ENCODE data around the gene CALHM5.

Gene CALHM5

DNA sequence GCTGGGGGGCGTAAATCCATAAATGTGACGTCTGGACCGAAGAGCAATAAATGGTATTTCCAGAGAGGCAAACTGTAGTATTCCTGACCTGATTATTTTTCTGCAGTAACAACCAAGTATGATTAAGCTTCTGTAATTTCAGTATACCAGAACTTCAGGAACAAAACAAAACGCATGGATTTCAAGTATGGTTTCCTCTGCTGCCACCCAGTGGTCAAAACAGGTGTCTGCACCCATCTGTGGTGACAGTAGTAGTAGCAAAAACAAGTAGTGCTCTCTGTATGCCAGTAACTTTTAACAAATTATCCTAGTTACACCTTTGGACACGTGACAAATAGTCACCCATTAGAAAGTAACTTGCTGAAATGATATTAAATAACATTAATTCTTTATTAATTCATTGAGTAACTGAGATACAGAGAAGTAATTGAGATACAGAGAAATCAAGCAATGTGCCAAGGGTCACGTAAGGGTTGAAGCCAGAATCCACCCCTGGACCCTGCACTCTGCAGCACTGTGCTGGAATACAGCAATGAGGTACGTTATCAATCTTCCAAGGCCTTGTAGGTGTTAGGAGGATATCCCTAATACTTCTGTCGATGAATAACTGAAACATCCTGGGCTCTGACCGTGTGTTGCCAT, 50.1 kb downstream of the CALHM5 start:
- DNase-seq (ENCODE audit: low read depth), result peak; percentile 76
- TF ChIP-seq MYC (IDR thresholded peaks at IDR 0.05; ENCODE audit: low read depth, low read length) (peak; percentile 38; the same call in 1 of the 2 replicates), POLR2A (IDR thresholded peaks at IDR 0.05; ENCODE audit: extremely low read depth, insufficient read length) (no peak)
- TF ChIP-seq, protein P1, sequence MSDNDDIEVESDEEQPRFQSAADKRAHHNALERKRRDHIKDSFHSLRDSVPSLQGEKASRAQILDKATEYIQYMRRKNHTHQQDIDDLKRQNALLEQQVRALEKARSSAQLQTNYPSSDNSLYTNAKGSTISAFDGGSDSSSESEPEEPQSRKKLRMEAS (IDR thresholded peaks at IDR 0.05; ENCODE audit: low read depth, low read length), result peak; percentile 55
- TF ChIP-seq, protein P2, sequence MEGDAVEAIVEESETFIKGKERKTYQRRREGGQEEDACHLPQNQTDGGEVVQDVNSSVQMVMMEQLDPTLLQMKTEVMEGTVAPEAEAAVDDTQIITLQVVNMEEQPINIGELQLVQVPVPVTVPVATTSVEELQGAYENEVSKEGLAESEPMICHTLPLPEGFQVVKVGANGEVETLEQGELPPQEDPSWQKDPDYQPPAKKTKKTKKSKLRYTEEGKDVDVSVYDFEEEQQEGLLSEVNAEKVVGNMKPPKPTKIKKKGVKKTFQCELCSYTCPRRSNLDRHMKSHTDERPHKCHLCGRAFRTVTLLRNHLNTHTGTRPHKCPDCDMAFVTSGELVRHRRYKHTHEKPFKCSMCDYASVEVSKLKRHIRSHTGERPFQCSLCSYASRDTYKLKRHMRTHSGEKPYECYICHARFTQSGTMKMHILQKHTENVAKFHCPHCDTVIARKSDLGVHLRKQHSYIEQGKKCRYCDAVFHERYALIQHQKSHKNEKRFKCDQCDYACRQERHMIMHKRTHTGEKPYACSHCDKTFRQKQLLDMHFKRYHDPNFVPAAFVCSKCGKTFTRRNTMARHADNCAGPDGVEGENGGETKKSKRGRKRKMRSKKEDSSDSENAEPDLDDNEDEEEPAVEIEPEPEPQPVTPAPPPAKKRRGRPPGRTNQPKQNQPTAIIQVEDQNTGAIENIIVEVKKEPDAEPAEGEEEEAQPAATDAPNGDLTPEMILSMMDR (IDR thresholded peaks at IDR 0.05; ENCODE audit: low read depth, low read length), result peak; percentile 95
- no peak overlapping the region for H3K4me3 ChIP-seq (ENCODE audit: low read depth, low read length)

DNA sequence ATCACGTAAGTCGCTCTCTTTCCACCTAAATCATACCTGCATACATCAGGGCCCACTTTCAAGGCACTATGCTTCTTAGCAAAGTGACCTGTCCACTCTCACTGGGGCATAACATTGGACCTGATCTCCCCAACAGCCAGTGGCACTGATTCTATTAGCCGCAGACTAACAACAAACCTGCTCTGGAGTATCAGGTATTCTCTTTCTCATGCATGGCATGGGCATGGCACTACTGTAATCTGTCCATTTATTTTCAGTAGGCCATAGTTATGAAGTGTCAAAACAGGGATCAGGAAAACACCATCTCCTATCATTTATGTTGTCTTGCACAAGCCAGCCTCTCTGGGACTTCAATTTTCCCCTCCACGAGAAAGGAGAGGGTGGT, 50.6 kb downstream of the CALHM5 start:
- no peak overlapping the region for H3K4me3 ChIP-seq (ENCODE audit: low read depth, low read length)
- TF ChIP-seq, protein P1 (IDR thresholded peaks at IDR 0.05; ENCODE audit: low read depth, low read length), result no peak
- TF ChIP-seq POLR2A (IDR thresholded peaks at IDR 0.05; ENCODE audit: extremely low read depth, insufficient read length), result no peak
- TF ChIP-seq MYC (IDR thresholded peaks at IDR 0.05; ENCODE audit: low read depth, low read length), result no peak
- TF ChIP-seq, protein P2 (IDR thresholded peaks at IDR 0.05; ENCODE audit: low read depth, low read length), result no peak
- no peak for DNase-seq (ENCODE audit: low read depth)

DNA sequence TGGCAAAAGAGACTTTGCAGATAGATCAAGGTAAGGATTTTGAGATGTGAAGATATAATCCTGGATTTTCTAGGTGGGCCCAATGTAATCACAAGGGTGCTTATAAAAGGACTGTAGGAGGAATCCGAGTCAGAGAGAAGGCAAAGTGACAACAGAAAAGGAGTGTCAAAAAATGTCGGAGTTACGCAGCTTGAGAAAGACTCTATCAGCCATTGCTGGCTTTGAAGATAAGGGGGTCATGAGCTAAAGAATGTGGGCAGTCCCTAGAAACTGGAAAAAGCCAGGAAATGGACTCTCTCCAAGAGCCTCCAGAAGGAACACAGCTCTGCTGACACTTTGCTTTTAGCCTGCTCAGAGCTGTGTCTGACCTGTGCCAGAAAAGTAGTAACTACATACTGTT, 51.2 kb downstream of the CALHM5 start:
- no peak overlapping the region for H3K4me3 ChIP-seq (ENCODE audit: low read depth, low read length)
- no peak for DNase-seq (ENCODE audit: low read depth)
- TF ChIP-seq, protein P2 (IDR thresholded peaks at IDR 0.05; ENCODE audit: low read depth, low read length), result no peak
- TF ChIP-seq, protein P1 (IDR thresholded peaks at IDR 0.05; ENCODE audit: low read depth, low read length), result no peak
- TF ChIP-seq MYC (IDR thresholded peaks at IDR 0.05; ENCODE audit: low read depth, low read length) (no peak), POLR2A (IDR thresholded peaks at IDR 0.05; ENCODE audit: extremely low read depth, insufficient read length) (no peak)

DNA sequence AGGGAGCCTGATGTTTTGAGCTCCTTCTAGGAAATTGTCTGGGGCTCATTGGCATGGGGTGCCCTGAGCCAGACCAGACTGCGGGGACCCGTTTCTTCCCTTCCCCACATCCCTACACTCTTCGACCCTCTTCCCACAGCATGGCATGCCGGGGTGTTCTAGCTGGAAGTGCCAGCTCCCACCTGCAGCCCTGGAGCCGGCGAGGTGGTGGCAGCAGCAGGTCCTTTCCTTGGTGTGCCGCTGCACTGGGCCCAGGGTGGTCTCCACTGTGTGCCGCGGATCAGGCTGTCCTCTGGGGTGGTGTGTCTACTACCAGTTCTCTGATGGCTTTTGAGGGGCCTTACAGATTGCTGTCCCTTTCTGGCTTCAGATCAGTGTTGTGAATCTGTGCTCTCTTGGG, 52.4 kb downstream of the CALHM5 start:
- no peak for DNase-seq (ENCODE audit: low read depth)
- no peak overlapping the region for H3K4me3 ChIP-seq (ENCODE audit: low read depth, low read length)
- TF ChIP-seq POLR2A (IDR thresholded peaks at IDR 0.05; ENCODE audit: extremely low read depth, insufficient read length) (no peak), MYC (IDR thresholded peaks at IDR 0.05; ENCODE audit: low read depth, low read length) (no peak)
- TF ChIP-seq, protein P1 (IDR thresholded peaks at IDR 0.05; ENCODE audit: low read depth, low read length), result no peak
- TF ChIP-seq, protein P2 (IDR thresholded peaks at IDR 0.05; ENCODE audit: low read depth, low read length), result no peak

DNA sequence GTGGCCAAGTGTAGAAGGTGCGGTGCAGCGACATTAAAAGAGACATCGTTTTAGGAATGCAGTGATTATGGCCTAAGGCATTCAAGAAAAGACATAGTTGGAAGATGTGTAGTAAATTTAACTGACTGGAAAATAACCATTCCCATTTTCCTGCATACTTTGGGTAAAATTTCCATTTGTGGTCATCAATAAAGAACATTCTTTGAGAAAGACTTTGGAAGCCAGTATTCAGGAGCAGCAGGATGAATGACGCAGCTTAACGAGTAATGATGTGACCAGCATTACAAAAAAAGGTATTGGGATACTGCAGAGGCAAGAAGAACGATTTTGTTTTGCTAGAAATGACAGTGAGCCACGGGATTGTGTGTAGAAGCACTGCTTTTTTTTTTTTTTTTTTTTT, 52.9 kb downstream of the CALHM5 start:
- no peak overlapping the region for H3K4me3 ChIP-seq (ENCODE audit: low read depth, low read length)
- DNase-seq (ENCODE audit: low read depth), result no peak
- no peak for TF ChIP-seq POLR2A (IDR thresholded peaks at IDR 0.05; ENCODE audit: extremely low read depth, insufficient read length)
- TF ChIP-seq MYC (IDR thresholded peaks at IDR 0.05; ENCODE audit: low read depth, low read length), result no peak
- TF ChIP-seq, protein P2 (IDR thresholded peaks at IDR 0.05; ENCODE audit: low read depth, low read length), result no peak
- TF ChIP-seq, protein P1 (IDR thresholded peaks at IDR 0.05; ENCODE audit: low read depth, low read length), result no peak
